Measurements from ENCODE around the gene LAMTOR3. TPM values are rescaled to one million over a fixed set of nuclear protein-coding genes. Genes with fewer than 3 reads are reported as not detected.

Gene LAMTOR3
- total and polyA plus RNA-seq, 2 experiments from 2014 or later, result 126 to 143 TPM

DNA sequence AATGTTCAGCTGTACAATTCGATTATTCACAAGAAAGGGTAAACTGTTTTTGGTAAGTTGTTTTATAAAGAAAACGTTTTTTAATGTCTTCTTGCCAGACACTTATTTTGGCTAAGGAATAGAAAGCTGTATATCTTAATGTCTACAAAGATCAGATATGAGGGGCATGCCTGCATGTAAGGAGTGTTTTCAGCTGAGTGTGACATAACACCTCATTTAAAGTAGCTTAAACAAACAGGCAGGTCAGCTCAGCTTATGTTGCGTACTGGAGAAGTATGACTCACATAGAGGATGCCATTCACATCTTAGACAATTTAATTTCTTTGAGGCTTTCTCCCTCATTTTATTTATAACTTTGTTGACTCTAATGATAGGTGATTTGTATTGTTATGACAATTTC is 30.4 kb downstream of the LAMTOR3 start:
- H2AFZ ChIP-seq, result no peak overlapping the region
- H3K4me3 ChIP-seq, result no peak overlapping the region
- 53% methylated on average over 3 of the region's 3 CpGs for WGBS (ENCODE audit: low lambda C conversion rate, missing lambda C conversion rate)
- H3K4me2 ChIP-seq, result no peak overlapping the region
- H3K27me3 ChIP-seq, result no peaks in the 10 kb centered on the region
- no peaks in the 10 kb centered on the region for H4K20me1 ChIP-seq (ENCODE audit: insufficient read depth, poor library complexity, severe bottlenecking)
- H3K9me3 ChIP-seq (ENCODE audit: low read depth), result no peaks in the 10 kb centered on the region
- peak; percentile 43 for DNase-seq (ENCODE audit: low spot score)
- H3K4me1 ChIP-seq (ENCODE audit: insufficient read depth), result no peaks in the 10 kb centered on the region
- H3K79me2 ChIP-seq, result no peaks in the 10 kb centered on the region
- H3K9me2 ChIP-seq (replicated peaks; ENCODE audit: insufficient read depth), result no peaks in the 10 kb centered on the region
- H3K27ac ChIP-seq, result no peak overlapping the region
- no peak for TF ChIP-seq EZH2 (IDR thresholded peaks at IDR 0.05; ENCODE audit: borderline replicate concordance)
- TF ChIP-seq EZH2phosphoT487 (IDR thresholded peaks at IDR 0.05; ENCODE audit: low read depth, severe bottlenecking, unreplicated experiment), result no peak
- TF ChIP-seq, protein P1, sequence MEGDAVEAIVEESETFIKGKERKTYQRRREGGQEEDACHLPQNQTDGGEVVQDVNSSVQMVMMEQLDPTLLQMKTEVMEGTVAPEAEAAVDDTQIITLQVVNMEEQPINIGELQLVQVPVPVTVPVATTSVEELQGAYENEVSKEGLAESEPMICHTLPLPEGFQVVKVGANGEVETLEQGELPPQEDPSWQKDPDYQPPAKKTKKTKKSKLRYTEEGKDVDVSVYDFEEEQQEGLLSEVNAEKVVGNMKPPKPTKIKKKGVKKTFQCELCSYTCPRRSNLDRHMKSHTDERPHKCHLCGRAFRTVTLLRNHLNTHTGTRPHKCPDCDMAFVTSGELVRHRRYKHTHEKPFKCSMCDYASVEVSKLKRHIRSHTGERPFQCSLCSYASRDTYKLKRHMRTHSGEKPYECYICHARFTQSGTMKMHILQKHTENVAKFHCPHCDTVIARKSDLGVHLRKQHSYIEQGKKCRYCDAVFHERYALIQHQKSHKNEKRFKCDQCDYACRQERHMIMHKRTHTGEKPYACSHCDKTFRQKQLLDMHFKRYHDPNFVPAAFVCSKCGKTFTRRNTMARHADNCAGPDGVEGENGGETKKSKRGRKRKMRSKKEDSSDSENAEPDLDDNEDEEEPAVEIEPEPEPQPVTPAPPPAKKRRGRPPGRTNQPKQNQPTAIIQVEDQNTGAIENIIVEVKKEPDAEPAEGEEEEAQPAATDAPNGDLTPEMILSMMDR (IDR thresholded peaks at IDR 0.05; ENCODE audit: poor library complexity), result no peak
- H3K36me3 ChIP-seq (replicated peaks; ENCODE audit: insufficient read depth, low read depth), result no peaks in the 10 kb centered on the region

DNA sequence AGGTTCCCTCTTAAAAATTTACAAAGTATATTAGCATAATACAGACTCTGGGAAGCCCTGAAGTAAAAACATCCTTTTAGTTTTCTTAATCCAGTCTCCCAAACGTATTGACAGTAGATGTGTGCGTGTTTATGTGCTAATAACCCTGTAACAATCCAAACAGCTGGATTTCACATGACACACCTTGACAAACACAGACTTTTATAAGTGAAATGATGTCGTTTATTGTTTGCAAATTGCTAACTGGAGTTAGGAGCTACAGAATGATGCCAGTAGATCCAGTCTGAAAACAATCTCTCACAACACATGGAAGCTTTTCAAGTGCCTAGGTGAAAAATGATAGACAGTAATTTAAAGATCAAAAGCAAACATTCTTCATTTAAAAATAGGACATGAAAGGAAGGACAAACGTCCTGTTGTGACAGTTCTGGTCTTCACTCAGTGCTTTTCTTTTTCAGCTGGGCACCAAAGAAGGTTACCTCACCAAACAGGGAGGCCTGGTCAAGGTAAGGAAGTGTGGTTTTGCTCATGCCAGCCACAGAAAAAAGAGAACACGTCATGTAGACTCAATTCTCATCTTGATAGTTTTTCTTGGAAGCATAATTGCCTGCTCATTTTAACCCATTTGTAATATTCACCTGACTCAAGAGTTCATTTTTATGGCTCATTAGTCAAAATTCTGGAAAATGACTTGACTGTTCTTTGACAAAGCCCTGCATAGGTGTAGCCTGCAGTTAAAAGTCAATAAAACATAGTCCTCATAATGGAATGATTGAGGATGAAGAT is 32.9 kb downstream of the LAMTOR3 start:
- H3K27me3 ChIP-seq, result no peaks in the 10 kb centered on the region
- no peaks in the 10 kb centered on the region for H3K9me2 ChIP-seq (replicated peaks; ENCODE audit: insufficient read depth)
- H3K79me2 ChIP-seq, result no peaks in the 10 kb centered on the region
- TF ChIP-seq EZH2 (IDR thresholded peaks at IDR 0.05; ENCODE audit: borderline replicate concordance) (no peak), EZH2phosphoT487 (IDR thresholded peaks at IDR 0.05; ENCODE audit: low read depth, severe bottlenecking, unreplicated experiment) (no peak)
- TF ChIP-seq, protein P1 (IDR thresholded peaks at IDR 0.05; ENCODE audit: poor library complexity), result no peak
- no peak for DNase-seq (ENCODE audit: low spot score)
- no peak overlapping the region for H3K4me2 ChIP-seq
- H3K36me3 ChIP-seq (replicated peaks; ENCODE audit: insufficient read depth, low read depth), result no peaks in the 10 kb centered on the region
- H2AFZ ChIP-seq, result no peak overlapping the region
- 48% methylated on average over 5 of the region's 5 CpGs for WGBS (ENCODE audit: low lambda C conversion rate, missing lambda C conversion rate)
- no peaks in the 10 kb centered on the region for H3K4me1 ChIP-seq (ENCODE audit: insufficient read depth)
- no peak overlapping the region for H3K4me3 ChIP-seq
- H3K9me3 ChIP-seq (ENCODE audit: low read depth), result no peaks in the 10 kb centered on the region
- no peak overlapping the region for H3K27ac ChIP-seq
- H4K20me1 ChIP-seq (ENCODE audit: insufficient read depth, poor library complexity, severe bottlenecking), result no peaks in the 10 kb centered on the region

DNA sequence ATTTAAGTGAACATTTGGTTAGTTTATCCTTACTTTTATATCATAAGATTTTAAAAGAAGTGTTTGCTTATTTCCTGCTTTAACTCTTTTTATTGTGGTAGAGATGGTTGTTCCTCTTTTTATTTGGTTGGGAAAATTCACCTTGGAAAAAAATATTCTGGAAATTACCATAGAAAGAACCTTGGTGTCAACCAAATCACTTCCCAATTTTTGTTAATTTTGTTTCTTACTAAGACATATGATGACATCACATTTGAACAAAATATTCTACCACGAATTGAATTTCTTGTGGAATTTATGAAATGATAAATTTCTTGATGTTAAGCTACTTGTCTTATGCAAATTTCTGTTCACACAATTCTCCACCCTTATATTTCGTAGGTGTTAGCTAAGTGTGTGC is 33.7 kb downstream of the LAMTOR3 start:
- WGBS (ENCODE audit: low lambda C conversion rate, missing lambda C conversion rate), result 90% methylated on average over 2 of the region's 2 CpGs
- no peaks in the 10 kb centered on the region for H3K79me2 ChIP-seq
- H2AFZ ChIP-seq, result no peak overlapping the region
- no peak overlapping the region for H3K27ac ChIP-seq
- no peaks in the 10 kb centered on the region for H3K9me3 ChIP-seq (ENCODE audit: low read depth)
- H3K4me1 ChIP-seq (ENCODE audit: insufficient read depth), result no peaks in the 10 kb centered on the region
- no peak overlapping the region for H3K4me2 ChIP-seq
- no peaks in the 10 kb centered on the region for H4K20me1 ChIP-seq (ENCODE audit: insufficient read depth, poor library complexity, severe bottlenecking)
- H3K27me3 ChIP-seq, result no peaks in the 10 kb centered on the region
- no peak for TF ChIP-seq EZH2 (IDR thresholded peaks at IDR 0.05; ENCODE audit: borderline replicate concordance)
- TF ChIP-seq, protein P1 (IDR thresholded peaks at IDR 0.05; ENCODE audit: poor library complexity), result no peak
- no peak for TF ChIP-seq EZH2phosphoT487 (IDR thresholded peaks at IDR 0.05; ENCODE audit: low read depth, severe bottlenecking, unreplicated experiment)
- H3K36me3 ChIP-seq (replicated peaks; ENCODE audit: insufficient read depth, low read depth), result no peaks in the 10 kb centered on the region
- H3K9me2 ChIP-seq (replicated peaks; ENCODE audit: insufficient read depth), result no peaks in the 10 kb centered on the region
- no peak for DNase-seq (ENCODE audit: low spot score)
- H3K4me3 ChIP-seq, result no peak overlapping the region

Data from hepatocyte (in vitro differentiated cells).